KMS-11 (cell line): ENCODE data around the gene SBNO1.

Experiments used
- H2AFZ ChIP-seq: fragments of 200-600 bp; sonication (generic); 2 replicates; pipeline ENCODE4 v1.6.1; 2016; ENCODE audit warnings: antibody characterized with exemption, mixed run types, low read depth
- H3K27ac ChIP-seq: fragments of 200-600 bp; sonication (generic); 2 replicates; pipeline ENCODE4 v1.6.1; 2016; ENCODE audit warnings: mild to moderate bottlenecking, mixed run types
- H3K27me3 ChIP-seq: fragments of 200-600 bp; sonication (generic); 2 replicates; pipeline ENCODE4 v1.6.1; 2017; ENCODE audit warnings: mild to moderate bottlenecking, low read depth, mixed run types, moderate library complexity; ENCODE audit not compliant: insufficient read depth
- H3K36me3 ChIP-seq: fragments of 200-600 bp; sonication (generic); 2 replicates; pipeline ENCODE4 v1.6.1; 2017; ENCODE audit warnings: mild to moderate bottlenecking, mixed run types; ENCODE audit not compliant: insufficient read depth
- H3K4me1 ChIP-seq: fragments of 200-600 bp; sonication (generic); 2 replicates; pipeline ENCODE4 v1.6.1; 2016; ENCODE audit warnings: mild to moderate bottlenecking, low read depth, mixed run types; ENCODE audit not compliant: poor library complexity, severe bottlenecking
- H3K4me2 ChIP-seq: fragments of 200-600 bp; sonication (generic); 2 replicates; pipeline ENCODE4 v1.7.0; 2016; ENCODE audit warnings: mild to moderate bottlenecking, mixed run types
- H3K4me3 ChIP-seq: fragments of 200-600 bp; sonication (generic); IDR thresholded peaks from 2 replicates; pipeline ENCODE4 v1.6.1; 2017; ENCODE audit warnings: low read depth, low read length, mixed read lengths; ENCODE audit not compliant: insufficient read depth
- H3K79me2 ChIP-seq: fragments of 200-600 bp; sonication (generic); 2 replicates; pipeline ENCODE4 v1.6.1; 2016; ENCODE audit warnings: low read depth, mixed run types; ENCODE audit not compliant: insufficient read depth
- H3K9ac ChIP-seq: fragments of 200-600 bp; sonication (generic); 2 replicates; pipeline ENCODE4 v1.6.1; 2016; ENCODE audit warnings: mild to moderate bottlenecking, mixed run types
- H4K20me1 ChIP-seq: fragments of 200-600 bp; sonication (generic); 2 replicates; pipeline ENCODE4 v1.6.1; 2016; ENCODE audit warnings: mild to moderate bottlenecking, mixed run types; ENCODE audit not compliant: insufficient read depth
- TF ChIP-seq, protein P1 (sequence below): fragments of 200-600 bp; sonication (generic); conservative IDR thresholded peaks from 2 replicates; pipeline ENCODE4 v1.6.1; 2017; ENCODE audit warnings: low read depth, mild to moderate bottlenecking, antibody characterized with exemption, low read length, moderate library complexity, mixed read lengths

Gene SBNO1

DNA sequence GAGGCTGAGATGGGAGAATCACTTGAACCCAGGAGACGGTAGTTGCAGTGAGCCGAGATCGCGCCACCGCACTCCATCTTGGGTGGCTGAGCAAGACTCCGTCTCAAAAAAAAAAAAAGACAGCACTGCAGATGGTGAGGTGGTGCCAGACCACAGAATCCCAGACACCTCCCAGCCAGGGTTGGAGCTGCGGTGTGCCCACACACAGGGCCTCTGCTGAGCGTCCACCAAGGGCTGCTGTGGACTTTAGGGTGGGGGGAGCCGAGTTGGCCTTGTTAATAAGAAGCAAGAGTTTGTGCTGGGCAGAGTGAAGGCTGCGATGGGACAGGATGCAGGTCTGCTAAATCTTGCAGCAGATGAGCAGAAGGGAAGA is 33.5 kb upstream of the SBNO1 start:
- Histone ChIP-seq H3K4me1 (no peaks in the 10 kb centered on the region), H3K79me2 (no peaks in the 10 kb centered on the region), H3K36me3 (no peaks in the 10 kb centered on the region), H3K4me2 (no peak overlapping the region), H2AFZ (no peak overlapping the region), H3K4me3 (no peak overlapping the region), H3K27ac (no peak overlapping the region), H4K20me1 (no peaks in the 10 kb centered on the region), H3K27me3 (no peaks in the 10 kb centered on the region), H3K9ac (no peak overlapping the region)
- TF ChIP-seq, protein P1, sequence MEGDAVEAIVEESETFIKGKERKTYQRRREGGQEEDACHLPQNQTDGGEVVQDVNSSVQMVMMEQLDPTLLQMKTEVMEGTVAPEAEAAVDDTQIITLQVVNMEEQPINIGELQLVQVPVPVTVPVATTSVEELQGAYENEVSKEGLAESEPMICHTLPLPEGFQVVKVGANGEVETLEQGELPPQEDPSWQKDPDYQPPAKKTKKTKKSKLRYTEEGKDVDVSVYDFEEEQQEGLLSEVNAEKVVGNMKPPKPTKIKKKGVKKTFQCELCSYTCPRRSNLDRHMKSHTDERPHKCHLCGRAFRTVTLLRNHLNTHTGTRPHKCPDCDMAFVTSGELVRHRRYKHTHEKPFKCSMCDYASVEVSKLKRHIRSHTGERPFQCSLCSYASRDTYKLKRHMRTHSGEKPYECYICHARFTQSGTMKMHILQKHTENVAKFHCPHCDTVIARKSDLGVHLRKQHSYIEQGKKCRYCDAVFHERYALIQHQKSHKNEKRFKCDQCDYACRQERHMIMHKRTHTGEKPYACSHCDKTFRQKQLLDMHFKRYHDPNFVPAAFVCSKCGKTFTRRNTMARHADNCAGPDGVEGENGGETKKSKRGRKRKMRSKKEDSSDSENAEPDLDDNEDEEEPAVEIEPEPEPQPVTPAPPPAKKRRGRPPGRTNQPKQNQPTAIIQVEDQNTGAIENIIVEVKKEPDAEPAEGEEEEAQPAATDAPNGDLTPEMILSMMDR, result no peak

DNA sequence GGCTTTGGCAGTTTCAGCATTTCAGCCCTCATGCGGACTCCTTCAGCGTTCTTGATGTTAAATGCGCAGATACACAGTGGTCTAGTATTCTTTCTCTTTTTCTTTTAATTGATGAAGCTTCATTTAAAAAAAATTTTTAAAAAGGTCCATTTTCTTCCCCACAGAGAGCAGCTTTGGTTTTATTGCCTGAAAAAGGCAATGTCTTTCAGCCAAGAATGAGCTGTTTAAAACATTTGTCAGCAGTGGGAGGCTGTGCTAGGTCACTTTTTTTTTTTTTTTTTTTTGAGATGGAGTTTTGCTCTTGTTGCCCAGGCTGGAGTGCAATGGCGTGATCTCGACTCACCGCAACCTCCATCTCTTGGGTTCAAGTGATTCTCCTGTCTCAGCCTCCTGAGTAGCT is 32.8 kb upstream of the SBNO1 start:
- no peaks in the 10 kb centered on the region for H3K36me3 ChIP-seq
- H2AFZ ChIP-seq, result no peak overlapping the region
- H4K20me1 ChIP-seq, result no peaks in the 10 kb centered on the region
- H3K27me3 ChIP-seq, result no peaks in the 10 kb centered on the region
- H3K4me2 ChIP-seq, result no peak overlapping the region
- no peak overlapping the region for H3K9ac ChIP-seq
- H3K27ac ChIP-seq, result no peak overlapping the region
- TF ChIP-seq, protein P1, result no peak
- H3K4me1 ChIP-seq, result no peaks in the 10 kb centered on the region
- H3K79me2 ChIP-seq, result no peaks in the 10 kb centered on the region
- H3K4me3 ChIP-seq, result no peak overlapping the region

DNA sequence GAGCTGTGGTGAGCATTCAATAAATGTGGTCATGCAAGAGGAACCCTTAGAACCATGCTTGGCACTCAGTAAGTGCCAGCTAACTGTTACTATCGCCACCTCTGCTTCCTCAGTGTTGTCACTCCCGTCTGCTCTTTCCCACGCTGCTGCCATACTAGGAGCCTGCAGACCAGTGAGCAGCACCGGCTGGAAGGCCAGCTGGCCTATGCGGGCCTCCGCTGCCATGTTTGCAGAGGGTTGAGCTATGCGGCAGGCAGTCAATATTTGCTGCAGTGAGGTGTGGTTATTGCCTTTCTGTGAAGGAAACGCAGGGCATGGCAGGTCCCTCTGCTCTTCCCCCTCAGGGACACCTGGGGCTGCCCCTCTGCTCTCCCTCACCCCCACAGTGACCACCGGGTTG is 32.3 kb upstream of the SBNO1 start:
- H3K36me3 ChIP-seq, result no peaks in the 10 kb centered on the region
- no peaks in the 10 kb centered on the region for H3K79me2 ChIP-seq
- no peaks in the 10 kb centered on the region for H4K20me1 ChIP-seq

DNA sequence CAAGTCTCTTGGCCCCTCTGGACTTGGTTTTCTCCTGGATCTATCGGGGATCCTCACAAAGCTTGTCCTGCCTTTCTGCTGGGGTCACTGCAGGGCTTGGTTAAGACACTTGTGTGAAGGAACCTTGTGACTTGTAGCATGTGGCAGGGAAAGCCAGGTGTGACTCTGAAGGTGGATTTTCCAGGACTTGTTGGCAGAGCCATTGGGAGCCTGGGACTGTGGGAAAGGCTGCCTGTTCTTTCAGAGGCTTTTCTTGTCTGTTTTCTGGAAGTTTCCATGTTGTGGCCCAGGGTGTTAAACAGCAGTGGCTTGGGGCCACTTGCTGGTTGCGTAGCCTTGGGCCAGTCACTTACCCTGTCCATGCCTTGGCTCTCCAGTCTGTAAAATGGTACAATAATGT is 31.9 kb upstream of the SBNO1 start:
- TF ChIP-seq, protein P1, result no peak
- H3K9ac ChIP-seq, result no peak overlapping the region
- H4K20me1 ChIP-seq, result no peaks in the 10 kb centered on the region
- H3K36me3 ChIP-seq, result no peaks in the 10 kb centered on the region
- H3K4me2 ChIP-seq, result no peak overlapping the region
- no peak overlapping the region for H2AFZ ChIP-seq
- H3K4me1 ChIP-seq, result no peaks in the 10 kb centered on the region
- no peak overlapping the region for H3K27ac ChIP-seq
- no peaks in the 10 kb centered on the region for H3K79me2 ChIP-seq
- H3K27me3 ChIP-seq, result no peaks in the 10 kb centered on the region
- no peak overlapping the region for H3K4me3 ChIP-seq

More for the DNA sequence above, 32.3 kb upstream of the SBNO1 start:
- Histone ChIP-seq H3K4me1 (no peaks in the 10 kb centered on the region), H3K9ac (no peak overlapping the region), H3K4me3 (no peak overlapping the region), H2AFZ (no peak overlapping the region), H3K27ac (no peak overlapping the region), H3K27me3 (no peaks in the 10 kb centered on the region), H3K4me2 (no peak overlapping the region)
- TF ChIP-seq, protein P1, result no peak

DNA sequence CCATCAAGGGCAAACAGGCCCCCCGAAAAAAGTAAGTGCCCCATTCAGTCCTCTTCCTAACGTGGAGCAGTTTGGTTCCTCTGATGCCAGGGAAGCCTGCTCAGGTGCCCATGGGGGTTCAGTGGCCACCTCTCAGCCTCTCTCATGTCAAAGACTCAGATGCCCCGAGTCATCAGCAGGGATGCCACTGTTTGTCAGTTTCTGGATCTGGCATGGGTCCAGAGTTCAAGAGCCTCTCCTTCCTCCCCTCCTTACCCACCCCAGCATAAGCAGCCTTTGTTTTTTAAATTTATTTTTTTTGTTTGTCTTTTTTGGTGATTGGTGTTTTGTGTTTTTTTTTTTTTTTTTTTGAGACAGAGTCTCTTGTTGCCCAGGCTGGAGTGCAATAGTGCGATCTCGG is 30.6 kb upstream of the SBNO1 start:
- Histone ChIP-seq H3K9ac (no peak overlapping the region), H3K4me2 (no peak overlapping the region), H3K4me3 (no peak overlapping the region), H3K27ac (no peak overlapping the region), H3K36me3 (no peaks in the 10 kb centered on the region), H3K27me3 (no peaks in the 10 kb centered on the region), H3K79me2 (no peaks in the 10 kb centered on the region), H3K4me1 (no peaks in the 10 kb centered on the region), H4K20me1 (no peaks in the 10 kb centered on the region), H2AFZ (no peak overlapping the region)
- TF ChIP-seq, protein P1, result no peak
